Upper lobe of right lung (tissue), 1 donor: Measurements from ENCODE around the gene PLCB4. TPM values are rescaled to one million over a fixed set of nuclear protein-coding genes. Genes with fewer than 3 reads are reported as not detected.

Experiments
- ATAC-seq: fragments of 200-7000 bp; cut with Tn5 transposase; one replicate; pipeline ENCODE4 v1.9.1; 2020; ENCODE audit warnings: mild to moderate bottlenecking, moderate library complexity
- DNase-seq: peaks from one replicate; pipeline ENCODE4 v3.0.0-alpha.2; 2020
- H3K27ac ChIP-seq: fragments of 200-600 bp; one replicate; pipeline ENCODE4 v1.8.0; 2022
- H3K27me3 ChIP-seq: fragments of 200-600 bp; one replicate; pipeline ENCODE4 v1.8.0; 2022; ENCODE audit warnings: mild to moderate bottlenecking
- H3K36me3 ChIP-seq: fragments of 200-600 bp; one replicate; pipeline ENCODE4 v1.8.0; 2022
- H3K4me1 ChIP-seq: fragments of 200-600 bp; one replicate; pipeline ENCODE4 v1.8.0; 2022
- H3K4me3 ChIP-seq: fragments of 200-600 bp; one replicate; pipeline ENCODE4 v1.8.0; 2022; ENCODE audit warnings: mild to moderate bottlenecking
- H3K9me3 ChIP-seq: fragments of 200-600 bp; one replicate; pipeline ENCODE4 v1.8.0; 2022
- intact Hi-C: fragments of 100-400 bp; cut with DNase I; formaldehyde crosslinking; loops from one replicate; pipeline ENCODE4 v1.11.0; 2022
- total RNA-seq: library from RNA; stranded (reverse); fragmentation: NEBNext Ultra II Directional; extraction: Animal tissue kit (Norgen Biotek cat#: 25700); gene quantifications from one replicate; pipeline ENCODE4 v1.2.1, GENCODE V29; 2021
- TF ChIP-seq, protein P1 (sequence below): fragments of 200-600 bp; IDR thresholded peaks from one replicate; pipeline ENCODE4 v1.8.0; 2022; ENCODE audit warnings: antibody characterized with exemption
- donor health status: DM: no; HTN: yes; CAD: no; lungs with severe emphysema.

PLCB4 gene
- total RNA-seq, 1 donor from 2014 or later, result 7.9 TPM

GRCh38 chr20:9490161-9490560 lies 421.3 kb downstream of the PLCB4 start:
- intact Hi-C loops, result no loop called here
- no peaks in the 10 kb centered on the region for H3K36me3 ChIP-seq
- ATAC-seq, result no peak
- TF ChIP-seq, protein P1, sequence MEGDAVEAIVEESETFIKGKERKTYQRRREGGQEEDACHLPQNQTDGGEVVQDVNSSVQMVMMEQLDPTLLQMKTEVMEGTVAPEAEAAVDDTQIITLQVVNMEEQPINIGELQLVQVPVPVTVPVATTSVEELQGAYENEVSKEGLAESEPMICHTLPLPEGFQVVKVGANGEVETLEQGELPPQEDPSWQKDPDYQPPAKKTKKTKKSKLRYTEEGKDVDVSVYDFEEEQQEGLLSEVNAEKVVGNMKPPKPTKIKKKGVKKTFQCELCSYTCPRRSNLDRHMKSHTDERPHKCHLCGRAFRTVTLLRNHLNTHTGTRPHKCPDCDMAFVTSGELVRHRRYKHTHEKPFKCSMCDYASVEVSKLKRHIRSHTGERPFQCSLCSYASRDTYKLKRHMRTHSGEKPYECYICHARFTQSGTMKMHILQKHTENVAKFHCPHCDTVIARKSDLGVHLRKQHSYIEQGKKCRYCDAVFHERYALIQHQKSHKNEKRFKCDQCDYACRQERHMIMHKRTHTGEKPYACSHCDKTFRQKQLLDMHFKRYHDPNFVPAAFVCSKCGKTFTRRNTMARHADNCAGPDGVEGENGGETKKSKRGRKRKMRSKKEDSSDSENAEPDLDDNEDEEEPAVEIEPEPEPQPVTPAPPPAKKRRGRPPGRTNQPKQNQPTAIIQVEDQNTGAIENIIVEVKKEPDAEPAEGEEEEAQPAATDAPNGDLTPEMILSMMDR, result no peak
- H3K9me3 ChIP-seq, result no peaks in the 10 kb centered on the region
- H3K27ac ChIP-seq, result no peak overlapping the region
- H3K4me3 ChIP-seq, result no peak overlapping the region
- no peaks in the 10 kb centered on the region for H3K27me3 ChIP-seq
- DNase-seq, result no peak
- peaks cover 4% of the 10 kb centered on the region for H3K4me1 ChIP-seq

DNA sequence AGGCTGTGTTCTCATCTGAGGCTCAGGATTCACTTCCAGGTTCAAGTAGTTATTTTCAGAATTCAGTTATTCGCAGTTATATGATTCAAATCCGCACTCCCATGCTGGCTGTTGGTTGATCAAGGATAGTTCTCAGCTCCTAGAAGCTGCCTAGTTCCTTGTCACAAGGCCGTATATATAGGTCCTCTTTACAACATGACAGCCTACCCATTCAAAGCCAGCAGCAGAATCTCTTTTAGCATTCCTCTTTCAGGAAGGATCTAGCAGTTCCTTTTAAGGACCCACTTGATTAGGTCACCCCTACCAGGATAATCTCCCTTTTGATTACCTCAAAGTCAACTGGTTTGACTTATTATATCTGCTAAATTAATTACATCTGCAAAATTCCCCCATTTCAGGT lies 421.7 kb downstream of the PLCB4 start:
- H3K4me1 ChIP-seq, result peaks cover 4% of the 10 kb centered on the region
- intact Hi-C loops, result no loop called here
- TF ChIP-seq, protein P1, result no peak
- ATAC-seq (peak; percentile 39), DNase-seq (no peak)
- no peak overlapping the region for H3K4me3 ChIP-seq
- H3K27ac ChIP-seq, result no peak overlapping the region
- no peaks in the 10 kb centered on the region for H3K27me3 ChIP-seq
- H3K9me3 ChIP-seq, result no peaks in the 10 kb centered on the region
- H3K36me3 ChIP-seq, result no peaks in the 10 kb centered on the region

GRCh38 chr20:9491324-9491723 lies 422.4 kb downstream of the PLCB4 start:
- no peak for DNase-seq
- TF ChIP-seq, protein P1, result no peak
- Histone ChIP-seq H3K27ac (no peak overlapping the region), H3K4me3 (no peak overlapping the region), H3K4me1 (peaks cover 4% of the 10 kb centered on the region), H3K36me3 (no peaks in the 10 kb centered on the region), H3K9me3 (no peaks in the 10 kb centered on the region), H3K27me3 (no peaks in the 10 kb centered on the region)
- ATAC-seq, result no peak
- intact Hi-C loops, result no loop called here

GRCh38 chr20:9492067-9492466 lies 423.2 kb downstream of the PLCB4 start:
- H3K4me1 ChIP-seq, result peaks cover 4% of the 10 kb centered on the region
- DNase-seq (no peak), ATAC-seq (no peak)
- H3K27ac ChIP-seq, result no peak overlapping the region
- no peaks in the 10 kb centered on the region for H3K36me3 ChIP-seq
- intact Hi-C loops, result no loop called here
- H3K27me3 ChIP-seq, result no peaks in the 10 kb centered on the region
- H3K4me3 ChIP-seq, result no peak overlapping the region
- no peaks in the 10 kb centered on the region for H3K9me3 ChIP-seq
- TF ChIP-seq, protein P1, result no peak

DNA sequence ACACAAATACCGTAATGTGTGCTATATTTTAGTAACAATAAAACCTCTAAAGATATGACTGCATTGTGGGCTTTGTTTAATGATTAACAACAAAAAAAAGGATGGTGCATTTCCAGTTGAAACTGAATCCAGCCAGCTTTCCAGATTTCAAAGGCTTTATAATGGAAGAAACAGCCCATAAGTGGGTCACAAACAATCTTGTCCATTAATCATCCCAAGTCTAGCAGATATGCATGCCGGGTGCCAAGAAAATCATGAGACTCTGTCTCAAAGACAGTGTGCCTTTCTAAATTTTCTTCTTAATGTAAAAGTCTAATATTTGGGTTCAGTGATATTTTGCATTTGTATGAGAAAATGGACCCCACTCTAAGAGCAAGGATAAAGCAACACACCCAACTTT lies 424.9 kb downstream of the PLCB4 start:
- intact Hi-C loops, result no loop called here
- ATAC-seq (no peak), DNase-seq (no peak)
- Histone ChIP-seq H3K4me1 (peaks cover 4% of the 10 kb centered on the region), H3K27me3 (no peaks in the 10 kb centered on the region), H3K36me3 (no peaks in the 10 kb centered on the region), H3K9me3 (no peaks in the 10 kb centered on the region), H3K27ac (no peak overlapping the region), H3K4me3 (no peak overlapping the region)
- TF ChIP-seq, protein P1, result no peak

DNA sequence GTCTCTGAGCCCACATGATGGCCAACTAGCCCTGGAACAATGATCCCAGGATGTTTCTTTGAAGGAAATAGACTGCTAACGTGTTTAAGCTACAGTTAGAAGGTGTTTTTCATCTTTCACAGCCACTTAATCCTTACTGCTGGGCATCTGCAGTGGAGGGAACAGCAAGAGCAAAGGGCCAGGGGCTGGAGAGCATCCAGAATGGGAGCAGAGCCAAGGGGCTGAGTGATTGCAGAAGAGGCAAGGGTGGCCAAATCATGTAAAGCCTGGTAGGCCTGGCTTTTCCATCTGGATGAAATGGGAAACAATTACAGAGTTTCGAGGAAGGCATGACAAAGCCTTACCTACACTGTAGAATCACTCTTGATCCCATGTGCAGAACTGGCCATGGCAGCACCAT lies 426.8 kb downstream of the PLCB4 start:
- Histone ChIP-seq H3K9me3 (no peaks in the 10 kb centered on the region), H3K36me3 (no peaks in the 10 kb centered on the region), H3K4me1 (peaks cover 4% of the 10 kb centered on the region), H3K27me3 (no peaks in the 10 kb centered on the region), H3K27ac (no peak overlapping the region), H3K4me3 (no peak overlapping the region)
- intact Hi-C loops, result no loop called here
- no peak for ATAC-seq
- DNase-seq, result no peak
- TF ChIP-seq, protein P1, result no peak
